GM12873 (cell line): ENCODE results near the gene SEPTIN8.

Experiments used
- TF ChIP-seq, protein P1 (sequence below): IDR thresholded peaks from 2 replicates; pipeline ENCODE4 v1.5.1; 2012; ENCODE audit warnings: low read depth, mild to moderate bottlenecking, moderate library complexity, low read length, control low read depth; ENCODE audit not compliant: insufficient read depth; ENCODE audit errors: missing control alignments

The SEPTIN8 gene

GRCh38 chr5:132771503-132771998 lies 5.5 kb downstream of the SEPTIN8 start:
- TF ChIP-seq, protein P1, sequence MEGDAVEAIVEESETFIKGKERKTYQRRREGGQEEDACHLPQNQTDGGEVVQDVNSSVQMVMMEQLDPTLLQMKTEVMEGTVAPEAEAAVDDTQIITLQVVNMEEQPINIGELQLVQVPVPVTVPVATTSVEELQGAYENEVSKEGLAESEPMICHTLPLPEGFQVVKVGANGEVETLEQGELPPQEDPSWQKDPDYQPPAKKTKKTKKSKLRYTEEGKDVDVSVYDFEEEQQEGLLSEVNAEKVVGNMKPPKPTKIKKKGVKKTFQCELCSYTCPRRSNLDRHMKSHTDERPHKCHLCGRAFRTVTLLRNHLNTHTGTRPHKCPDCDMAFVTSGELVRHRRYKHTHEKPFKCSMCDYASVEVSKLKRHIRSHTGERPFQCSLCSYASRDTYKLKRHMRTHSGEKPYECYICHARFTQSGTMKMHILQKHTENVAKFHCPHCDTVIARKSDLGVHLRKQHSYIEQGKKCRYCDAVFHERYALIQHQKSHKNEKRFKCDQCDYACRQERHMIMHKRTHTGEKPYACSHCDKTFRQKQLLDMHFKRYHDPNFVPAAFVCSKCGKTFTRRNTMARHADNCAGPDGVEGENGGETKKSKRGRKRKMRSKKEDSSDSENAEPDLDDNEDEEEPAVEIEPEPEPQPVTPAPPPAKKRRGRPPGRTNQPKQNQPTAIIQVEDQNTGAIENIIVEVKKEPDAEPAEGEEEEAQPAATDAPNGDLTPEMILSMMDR: no peak

- TF ChIP-seq, protein P1: no peak
These were observed 6.4 kb downstream of the SEPTIN8 start for GRCh38 chr5:132770476-132771159.

DNA sequence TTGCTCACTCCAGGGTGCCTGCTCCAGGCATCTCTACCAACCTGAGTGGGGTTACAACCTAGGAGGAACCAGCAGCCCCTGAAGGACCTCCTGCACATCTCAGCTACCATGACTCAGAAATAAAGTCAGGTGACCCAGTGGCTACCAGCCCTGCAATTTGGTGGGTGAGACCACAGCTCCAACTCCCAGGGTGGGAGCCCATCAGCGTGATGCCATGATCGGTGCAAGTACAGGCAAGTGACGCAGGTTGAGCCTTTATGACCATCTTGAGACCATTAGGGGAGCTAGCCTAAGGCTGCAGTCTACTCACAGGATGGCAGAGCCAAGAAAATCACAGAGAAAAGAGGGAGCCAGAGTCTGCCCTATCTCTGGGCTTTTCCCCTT lies 8.6 kb downstream of the SEPTIN8 start:
- TF ChIP-seq, protein P1: no peak

- TF ChIP-seq, protein P1: no peak
These were observed 9.9 kb downstream of the SEPTIN8 start for GRCh38 chr5:132767150-132767549.

DNA sequence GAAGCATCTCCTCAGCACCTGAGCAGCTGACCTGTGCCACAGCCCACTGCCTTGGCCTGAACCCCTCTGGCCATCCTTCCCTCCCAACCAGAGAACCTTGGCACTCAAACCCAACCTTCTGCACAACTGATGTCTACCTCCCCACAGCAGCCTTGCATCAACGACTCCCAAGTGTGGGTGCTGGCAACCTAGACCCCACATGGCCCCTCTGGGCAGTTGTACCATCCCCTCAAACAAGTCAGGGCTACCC lies 10.3 kb downstream of the SEPTIN8 start:
- TF ChIP-seq, protein P1: no peak

DNA sequence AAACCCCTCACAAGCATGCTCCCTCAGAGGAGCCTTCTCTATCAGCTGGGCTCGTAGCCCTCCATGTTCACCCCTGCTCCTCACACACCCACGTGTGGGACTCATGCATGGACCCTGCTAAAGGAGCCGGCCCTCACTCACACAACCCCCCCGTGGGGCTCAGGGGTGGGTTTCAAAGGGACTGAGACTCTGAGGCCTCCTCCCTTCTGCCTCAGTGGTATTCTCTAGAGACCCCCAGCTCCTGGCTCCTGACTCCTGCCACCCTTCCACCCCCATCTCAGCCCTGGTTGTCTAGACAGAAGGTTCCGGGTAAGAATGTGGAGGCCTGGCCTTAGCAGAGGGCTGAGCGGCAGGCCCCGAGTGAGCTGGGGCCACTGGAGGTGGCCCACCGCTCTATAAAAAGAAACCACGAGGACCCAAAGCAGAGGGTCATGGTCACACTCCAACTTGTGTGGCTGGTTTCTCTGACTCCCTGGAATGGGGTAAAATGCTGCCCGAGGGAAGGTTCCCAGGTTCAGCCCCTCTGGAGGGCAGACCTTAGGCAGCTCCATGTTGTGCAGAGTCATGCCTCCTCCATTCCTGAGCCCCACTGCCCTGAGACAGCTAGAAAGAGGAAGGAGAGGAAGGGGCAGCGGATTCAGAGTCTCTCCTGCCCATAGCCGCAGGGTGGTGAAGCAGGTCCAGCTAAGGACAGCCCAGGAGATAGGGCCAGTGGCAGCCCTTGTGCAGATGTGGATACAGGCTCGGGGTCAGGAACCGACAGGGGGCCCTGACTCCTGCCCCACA lies 10.8 kb downstream of the SEPTIN8 start:
- TF ChIP-seq, protein P1: no peak

DNA sequence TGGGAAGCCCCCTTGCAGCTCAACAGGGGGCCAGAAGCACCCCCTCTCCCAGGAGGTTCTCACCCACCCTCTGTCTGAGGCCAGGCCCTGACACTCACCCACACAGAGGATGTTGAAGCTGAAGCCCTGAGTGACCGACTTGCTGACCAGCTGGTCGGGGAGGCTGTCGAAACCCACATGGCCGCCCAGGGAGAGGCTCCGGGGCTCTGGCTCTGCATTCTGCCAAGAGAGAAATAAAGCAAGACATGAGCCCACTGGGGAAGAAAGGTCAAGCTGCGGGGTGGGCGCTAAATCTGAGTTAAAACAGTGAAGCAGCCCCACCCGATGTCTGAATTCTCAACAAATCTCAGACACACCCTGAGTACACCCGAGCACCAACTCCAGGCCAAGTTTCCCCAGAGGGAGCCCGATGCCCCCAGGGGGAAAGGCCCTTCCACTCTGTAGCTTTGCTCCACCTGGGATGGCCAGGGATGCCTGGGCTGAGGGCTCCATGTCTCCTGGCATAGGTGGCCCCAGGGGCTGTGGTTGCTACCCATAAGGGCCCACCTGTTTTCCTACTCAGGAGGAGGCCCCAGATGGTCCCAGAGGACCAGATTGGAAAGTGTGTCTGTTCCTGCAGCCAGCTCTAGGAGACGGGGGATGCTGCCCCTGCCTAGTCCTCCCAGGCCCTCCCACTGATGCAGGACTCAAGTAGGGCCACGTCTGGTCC lies 11.6 kb downstream of the SEPTIN8 start:
- TF ChIP-seq, protein P1: no peak
